B cell (primary cell): ENCODE measurements around the gene AXDND1. TPM values are rescaled to one million over a fixed set of nuclear protein-coding genes. Genes with fewer than 3 reads are reported as not detected.

Experiments used
- ATAC-seq: fragments of 200-7000 bp; cut with Tn5 transposase; one replicate; pipeline ENCODE4 v1.10.0; 2021; ENCODE audit warnings: low read depth, mild to moderate bottlenecking, moderate number of reproducible peaks, moderate library complexity
- CTCF ChIA-PET: fragments of 350-600 bp; sonication (Branson Sonifier 250); formaldehyde crosslinking; loops from one replicate; lab custom pipeline; 2021; ENCODE audit warnings: antibody characterized with exemption, inconsistent platforms; lab: Charles Lee
- POLR2A ChIA-PET: fragments of 350-600 bp; sonication (Branson Sonifier 250); formaldehyde crosslinking; loops from one replicate; lab custom pipeline; 2021; ENCODE audit warnings: antibody characterized with exemption; lab: Charles Lee
- DNase-seq: peaks from one replicate; pipeline ENCODE4 v3.0.0; 2013
- H2AFZ ChIP-seq: 2 replicates; pipeline ENCODE4 v1.6.1; 2012; ENCODE audit warnings: mild to moderate bottlenecking, low read depth, low read length; ENCODE audit not compliant: insufficient read depth, poor library complexity, severe bottlenecking
- H3K27ac ChIP-seq, 2 donors: 1 replicate in 1 of 2; 2 replicates in 1 of 2; pipeline ENCODE4 v1.5.1; 2012 to 2013; ENCODE audit warnings: low read length in 2 of 2, mild to moderate bottlenecking in 2 of 2, moderate library complexity in 1 of 2
- H3K27me3 ChIP-seq, 4 experiments: fragments of 200-600 bp in 1 of 4; sonication (generic) in 1 of 4; replicated peaks in 1 of 4; 1 replicate in 2 of 4; 2 replicates in 2 of 4; pipeline versions ENCODE4 v1.6.1 to v1.7.0; 2013 to 2016; ENCODE audit warnings: low read length in 3 of 4, mild to moderate bottlenecking in 2 of 4, mixed read lengths in 1 of 4, moderate library complexity in 1 of 4; ENCODE audit not compliant: insufficient read depth in 4 of 4, control insufficient read depth in 3 of 4; ENCODE audit errors: control extremely low read depth in 1 of 4
- H3K36me3 ChIP-seq, 2 experiments: replicated peaks in 1 of 2; 1 replicate in 1 of 2; 2 replicates in 1 of 2; pipeline versions ENCODE4 v1.6.1 to v1.7.1; 2013; ENCODE audit warnings: low read length in 1 of 2; ENCODE audit not compliant: insufficient read depth in 2 of 2, control insufficient read depth in 1 of 2; ENCODE audit errors: control extremely low read depth in 1 of 2, extremely low read depth in 1 of 2
- H3K4me1 ChIP-seq, 2 donors: fragments of 200-600 bp in 1 of 2; sonication (generic) in 1 of 2; 1 replicate in 1 of 2; 2 replicates in 1 of 2; pipeline versions ENCODE4 v1.5.1 to v1.6.1; 2013 to 2017; ENCODE audit warnings: low read length in 2 of 2; ENCODE audit not compliant: control insufficient read depth in 2 of 2, insufficient read depth in 2 of 2
- H3K4me2 ChIP-seq: replicated peaks from 2 replicates; pipeline ENCODE3; 2012; ENCODE audit warnings: mild to moderate bottlenecking, low read depth, low read length; ENCODE audit not compliant: poor library complexity, severe bottlenecking
- H3K4me3 ChIP-seq, 5 experiments: fragments of 200-600 bp in 1 of 5; sonication (generic) in 1 of 5; 1 replicate in 3 of 5; 2 replicates in 2 of 5; pipeline versions ENCODE4 v1.5.1 to v1.7.0; 2011 to 2016; ENCODE audit warnings: low read length in 4 of 5, mild to moderate bottlenecking in 4 of 5, low read depth in 2 of 5, control low read depth in 1 of 5, moderate library complexity in 1 of 5; ENCODE audit not compliant: insufficient read depth in 1 of 5; ENCODE audit errors: control extremely low read depth in 1 of 5, extremely low read depth in 1 of 5
- H3K79me2 ChIP-seq: fragments of 200-600 bp; sonication (generic); one replicate; pipeline ENCODE4 v1.6.0; 2016; ENCODE audit warnings: low read length; ENCODE audit not compliant: control insufficient read depth, insufficient read depth
- H3K9ac ChIP-seq: fragments of 200-600 bp; sonication (generic); 2 replicates; pipeline ENCODE4 v1.6.1; 2017; ENCODE audit warnings: mild to moderate bottlenecking, low read length, moderate library complexity
- H3K9me3 ChIP-seq, 3 donors: one replicate each; pipeline versions ENCODE4 v1.6.1 to v1.7.1; 2013; ENCODE audit warnings: low read length in 2 of 3; ENCODE audit not compliant: control insufficient read depth in 2 of 3, insufficient read depth in 1 of 3; ENCODE audit errors: control extremely low read depth in 1 of 3
- H4K20me1 ChIP-seq: 2 replicates; pipeline ENCODE4 v1.6.0; 2012; ENCODE audit warnings: mild to moderate bottlenecking, low read length; ENCODE audit not compliant: insufficient read depth, control insufficient read depth, poor library complexity, severe bottlenecking
- H3K27ac Mint-ChIP-seq: one replicate; pipeline ENCODE4 v1.8.0; 2021; ENCODE audit warnings: mixed read lengths
- H3K27me3 Mint-ChIP-seq: one replicate; pipeline ENCODE4 v1.8.0; 2021; ENCODE audit warnings: mixed read lengths
- H3K4me1 Mint-ChIP-seq: one replicate; pipeline ENCODE4 v1.8.0; 2021; ENCODE audit warnings: mixed read lengths
- H3K4me3 Mint-ChIP-seq: one replicate; pipeline ENCODE4 v1.8.0; 2021; ENCODE audit warnings: mixed read lengths
- H3K9me3 Mint-ChIP-seq: one replicate; pipeline ENCODE4 v1.8.0; 2022; ENCODE audit warnings: mixed read lengths; ENCODE audit not compliant: insufficient read depth
- CTCF ChIP-seq: fragments of 200-600 bp; IDR thresholded peaks from one replicate; pipeline ENCODE4 v1.8.0; 2022; ENCODE audit warnings: antibody characterized with exemption, mild to moderate bottlenecking
- EZH2 ChIP-seq: IDR thresholded peaks from 2 replicates; pipeline ENCODE4 v1.6.1; 2012; ENCODE audit warnings: borderline replicate concordance, low read depth, mild to moderate bottlenecking, moderate library complexity, low read length; ENCODE audit not compliant: insufficient read depth, poor library complexity, severe bottlenecking
- WGBS: methylation state at CpG from one replicate; pipeline ENCODE4 v1.1.5; 2013; ENCODE audit warnings: missing lambda C conversion rate; ENCODE audit not compliant: insufficient coverage; 5-methylcytosine and 5-hydroxymethylcytosine counted together
- intact Hi-C: fragments of 100-400 bp; cut with micrococcal nuclease; formaldehyde crosslinking; loops from one replicate; pipeline ENCODE4 v1.10.0; 2022
- polyA plus RNA-seq: library from polyadenylated mRNA; depleted of rRNA; stranded (reverse); fragments of >200 nt; gene quantifications from 2 replicates; pipeline ENCODE4 v1.2.3, GENCODE V29; 2012
- total RNA-seq, 2 donors: library from RNA; stranded (reverse); fragments of 120-200 nt in 1 of 2; gene quantifications; 1 replicate in 1 of 2; 2 replicates in 1 of 2; pipeline versions ENCODE4 v1.2.3 to v1.2.4, GENCODE V29; 2013 to 2022

The AXDND1 gene
- total and polyA plus RNA-seq, 2 donors (not counting 1 experiment from before 2014, with no cell fraction given): 0.40 to 1.1 TPM

GRCh38 chr1:179323436-179323835 is 42.3 kb upstream of the AXDND1 start:
- ChIA-PET CTCF (no interaction called here), POLR2A (no interaction called here)
- Mint-ChIP-seq H3K4me1 (peaks cover 3% of the 10 kb centered on the region), H3K4me3 (no peak overlapping the region), H3K27me3 (no peaks in the 10 kb centered on the region), H3K27ac (no peak overlapping the region), H3K9me3 (no peaks in the 10 kb centered on the region)
- DNase-seq (no peak), ATAC-seq (no peak)
- Histone ChIP-seq H2AFZ (no peak overlapping the region), H3K4me1 (no peaks in the 10 kb centered on the region), H3K27me3 (no peaks in the 10 kb centered on the region), H3K36me3 (peaks cover 8 to 17% of the 10 kb centered on the region in 2 experiments), H3K27ac (no peak overlapping the region), H3K9me3 (no peaks in the 10 kb centered on the region), H3K79me2 (peaks cover 53% of the 10 kb centered on the region), H4K20me1 (no peaks in the 10 kb centered on the region), H3K9ac (no peak overlapping the region), H3K4me2 (no peak overlapping the region), H3K4me3 (no peak overlapping the region)
- intact Hi-C loops: no loop called here
- no peak for TF ChIP-seq EZH2
- no CpG with 5 or more reads among the region's 4 CpGs for WGBS

- Histone ChIP-seq H2AFZ (no peak overlapping the region), H3K4me2 (no peak overlapping the region), H3K79me2 (peaks cover 41% of the 10 kb centered on the region), H3K9ac (no peak overlapping the region), H3K36me3 (peaks cover 8 to 25% of the 10 kb centered on the region in 2 experiments), H3K4me3 (no peak overlapping the region), H3K27ac (no peak overlapping the region), H4K20me1 (no peaks in the 10 kb centered on the region), H3K9me3 (peaks cover 0 to 6% (median 0%) of the 10 kb centered on the region in 3 donors), H3K4me1 (no peaks in the 10 kb centered on the region), H3K27me3 (no peaks in the 10 kb centered on the region)
- Mint-ChIP-seq H3K4me3 (no peak overlapping the region), H3K4me1 (no peaks in the 10 kb centered on the region), H3K27me3 (no peaks in the 10 kb centered on the region), H3K27ac (no peak overlapping the region), H3K9me3 (no peaks in the 10 kb centered on the region)
- WGBS: 100% methylated on average over 1 of the region's 2 CpGs
- DNase-seq: no peak
- intact Hi-C loops: no loop called here
- no peak for TF ChIP-seq EZH2
- no peak for TF ChIP-seq CTCF
- POLR2A ChIA-PET: no interaction called here
- CTCF ChIA-PET: interaction anchor here (1.4 kb wide), 1 partner anchor 247 kb away, joined by 3 read pairs; no protein-coding TSS in a partner anchor
- ATAC-seq: no peak
These were observed 39.9 kb upstream of the AXDND1 start for GRCh38 chr1:179325836-179326235.
